Measurements from ENCODE around the gene TMC5.

Gene TMC5, protein sequence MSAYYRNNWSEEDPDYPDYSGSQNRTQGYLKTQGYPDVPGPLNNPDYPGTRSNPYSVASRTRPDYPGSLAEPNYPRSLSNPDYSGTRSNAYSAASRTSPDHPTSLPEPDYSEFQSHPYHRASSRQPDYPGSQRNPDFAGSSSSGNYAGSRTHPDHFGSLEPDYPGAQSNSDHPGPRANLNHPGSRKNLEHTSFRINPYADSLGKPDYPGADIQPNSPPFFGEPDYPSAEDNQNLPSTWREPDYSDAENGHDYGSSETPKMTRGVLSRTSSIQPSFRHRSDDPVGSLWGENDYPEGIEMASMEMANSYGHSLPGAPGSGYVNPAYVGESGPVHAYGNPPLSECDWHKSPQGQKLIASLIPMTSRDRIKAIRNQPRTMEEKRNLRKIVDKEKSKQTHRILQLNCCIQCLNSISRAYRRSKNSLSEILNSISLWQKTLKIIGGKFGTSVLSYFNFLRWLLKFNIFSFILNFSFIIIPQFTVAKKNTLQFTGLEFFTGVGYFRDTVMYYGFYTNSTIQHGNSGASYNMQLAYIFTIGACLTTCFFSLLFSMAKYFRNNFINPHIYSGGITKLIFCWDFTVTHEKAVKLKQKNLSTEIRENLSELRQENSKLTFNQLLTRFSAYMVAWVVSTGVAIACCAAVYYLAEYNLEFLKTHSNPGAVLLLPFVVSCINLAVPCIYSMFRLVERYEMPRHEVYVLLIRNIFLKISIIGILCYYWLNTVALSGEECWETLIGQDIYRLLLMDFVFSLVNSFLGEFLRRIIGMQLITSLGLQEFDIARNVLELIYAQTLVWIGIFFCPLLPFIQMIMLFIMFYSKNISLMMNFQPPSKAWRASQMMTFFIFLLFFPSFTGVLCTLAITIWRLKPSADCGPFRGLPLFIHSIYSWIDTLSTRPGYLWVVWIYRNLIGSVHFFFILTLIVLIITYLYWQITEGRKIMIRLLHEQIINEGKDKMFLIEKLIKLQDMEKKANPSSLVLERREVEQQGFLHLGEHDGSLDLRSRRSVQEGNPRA

DNA sequence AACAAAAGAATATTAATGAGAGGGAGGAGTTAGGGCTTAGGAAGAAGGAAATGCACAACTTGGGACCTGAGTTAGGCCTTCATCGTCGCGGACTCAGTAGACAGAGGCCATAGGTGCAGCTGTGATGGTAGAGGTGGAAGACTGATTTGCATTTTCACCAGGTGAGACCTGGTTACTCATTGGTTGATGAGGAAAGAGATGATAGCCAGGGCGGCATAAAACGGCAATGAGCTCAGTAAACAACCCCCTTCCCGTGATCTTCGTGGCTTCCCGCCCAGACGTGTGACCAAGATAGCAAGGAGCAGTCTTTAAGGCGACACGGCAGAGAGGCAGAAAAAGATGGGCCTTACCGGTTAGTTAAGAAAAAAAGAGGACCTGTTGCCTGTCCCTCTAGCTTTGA lies at the start of gene TMC5:
Gene TMC5, plus strand, starts transcription at position 244 of the 400 bp plus-strand sequence. CDS start 22,156 bp downstream, outside the sequence.
- TF ChIP-seq GATA3 (IDR thresholded peaks at IDR 0.05; ENCODE audit: low read depth, low read length), result no peak
- no peak for TF ChIP-seq GATA2 (IDR thresholded peaks at IDR 0.05; ENCODE audit: low read depth, low read length)

DNA sequence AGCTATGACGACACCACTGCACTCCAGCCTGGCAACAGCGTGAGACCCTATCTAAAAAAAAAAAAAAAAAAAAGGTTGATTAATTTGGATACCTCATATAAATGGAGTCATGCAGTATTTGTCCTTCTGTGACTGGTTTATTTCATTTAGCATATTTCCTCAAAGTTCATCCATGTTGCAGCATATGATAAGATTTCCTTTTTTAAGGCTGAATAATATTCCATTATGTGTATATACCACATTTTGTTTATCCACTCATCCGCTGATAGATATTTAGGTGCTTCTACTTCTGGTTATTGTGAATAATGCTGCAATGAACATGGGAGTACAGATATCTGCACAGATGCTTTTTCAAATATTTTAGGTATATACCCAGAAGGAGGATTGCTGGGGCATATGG lies 43.3 kb upstream of the TMC5 start:
- no peak for TF ChIP-seq GATA2 (IDR thresholded peaks at IDR 0.05; ENCODE audit: low read depth, low read length)
- TF ChIP-seq GATA3 (IDR thresholded peaks at IDR 0.05; ENCODE audit: low read depth, low read length), result no peak

DNA sequence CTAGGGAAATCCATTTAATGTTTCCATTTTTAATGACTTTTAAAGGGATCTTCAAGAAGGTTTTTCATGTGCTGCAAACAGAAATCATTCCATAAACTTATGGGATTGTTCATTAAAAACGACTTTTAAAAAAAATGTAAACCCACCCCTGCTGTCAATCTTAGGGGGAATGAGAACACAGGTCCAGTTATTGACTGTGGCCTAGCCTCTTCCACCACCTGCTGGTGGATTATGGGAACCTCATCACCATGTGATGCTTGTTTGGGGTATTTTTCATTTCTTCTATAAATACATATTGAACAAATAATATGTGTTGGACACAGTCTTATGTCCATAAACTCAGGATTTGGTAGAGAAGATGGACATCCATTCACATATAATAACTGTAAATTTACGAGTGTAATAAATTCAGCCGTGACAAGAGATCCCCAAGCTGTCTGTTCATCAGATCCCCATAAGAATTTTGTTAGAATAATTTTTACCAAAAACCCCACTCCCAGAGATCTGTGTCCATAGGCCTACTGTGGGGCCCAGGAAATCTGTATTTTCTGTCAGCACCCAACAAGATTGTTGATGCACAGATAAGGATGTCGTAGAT lies 42.0 kb upstream of the TMC5 start:
- no peak for TF ChIP-seq GATA3 (IDR thresholded peaks at IDR 0.05; ENCODE audit: low read depth, low read length)
- no peak for TF ChIP-seq GATA2 (IDR thresholded peaks at IDR 0.05; ENCODE audit: low read depth, low read length)

DNA sequence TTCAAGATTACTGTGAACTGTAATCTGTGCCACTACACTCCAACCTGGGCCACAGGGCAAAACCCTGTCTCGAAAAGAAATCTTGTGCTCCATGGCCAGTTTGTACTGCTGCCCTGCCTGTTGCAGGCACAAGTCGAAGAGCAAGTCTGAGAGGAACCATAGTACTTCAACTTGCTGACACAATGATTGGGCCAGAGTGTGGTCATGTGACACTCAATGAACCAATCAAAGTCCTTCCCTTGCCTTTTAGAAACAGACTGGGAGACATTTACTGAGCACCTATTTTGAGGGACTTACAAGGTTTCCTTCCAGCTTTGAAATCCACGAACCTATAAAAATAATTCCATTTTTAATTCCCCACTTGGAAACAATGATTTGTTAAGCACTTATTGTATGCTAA lies 39.8 kb upstream of the TMC5 start:
- no peak for TF ChIP-seq GATA3 (IDR thresholded peaks at IDR 0.05; ENCODE audit: low read depth, low read length)
- no peak for TF ChIP-seq GATA2 (IDR thresholded peaks at IDR 0.05; ENCODE audit: low read depth, low read length)

- TF ChIP-seq GATA2 (IDR thresholded peaks at IDR 0.05; ENCODE audit: low read depth, low read length) (no peak), GATA3 (IDR thresholded peaks at IDR 0.05; ENCODE audit: low read depth, low read length) (no peak)
Observed at GRCh38 chr16:19378511-19378910, 39.2 kb upstream of the TMC5 start.

DNA sequence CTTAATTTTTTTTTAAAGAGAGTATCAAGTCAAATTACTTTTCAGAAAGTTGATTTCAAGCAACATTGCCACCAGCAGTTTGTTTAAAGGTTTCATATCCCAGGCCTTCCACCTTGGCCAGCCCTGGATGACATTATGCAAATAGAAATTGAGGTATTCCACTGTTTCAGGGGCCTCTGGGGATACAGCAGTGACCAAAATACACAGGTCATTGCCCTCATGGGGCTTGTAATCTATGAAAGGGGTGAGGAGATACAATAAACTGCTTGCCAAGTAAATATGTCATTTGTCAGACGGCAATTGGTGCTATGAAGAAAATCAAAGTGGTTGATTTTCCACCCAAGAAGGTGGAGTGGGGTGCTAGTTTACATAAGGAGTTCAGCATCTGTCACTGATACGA lies 37.8 kb upstream of the TMC5 start:
- TF ChIP-seq GATA3 (IDR thresholded peaks at IDR 0.05; ENCODE audit: low read depth, low read length) (no peak), GATA2 (IDR thresholded peaks at IDR 0.05; ENCODE audit: low read depth, low read length) (no peak)

DNA sequence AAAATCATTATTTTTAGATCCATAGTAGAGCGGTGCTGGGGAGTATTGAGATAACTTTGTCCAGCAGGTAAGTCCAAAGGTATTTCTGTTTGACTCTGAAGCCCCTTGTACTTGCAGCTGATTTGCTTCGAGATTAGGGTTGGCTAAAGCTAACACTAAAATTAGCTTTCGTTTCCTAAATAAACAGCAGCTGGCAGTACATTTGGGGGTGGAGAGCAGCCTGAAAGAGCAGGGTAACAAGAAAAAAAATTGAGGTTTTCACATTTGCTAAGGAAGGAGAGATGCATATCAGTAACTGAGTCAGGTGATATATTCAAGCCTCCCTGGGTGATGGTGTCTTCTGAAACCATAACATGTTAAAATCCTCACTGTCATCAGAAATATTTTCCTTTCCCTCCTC lies 37.4 kb upstream of the TMC5 start:
- TF ChIP-seq GATA3 (IDR thresholded peaks at IDR 0.05; ENCODE audit: low read depth, low read length) (no peak), GATA2 (IDR thresholded peaks at IDR 0.05; ENCODE audit: low read depth, low read length) (no peak)

- TF ChIP-seq GATA2 (IDR thresholded peaks at IDR 0.05; ENCODE audit: low read depth, low read length) (0 out of 2 replicates have a peak, but pooled peaks have one; percentile 15), GATA3 (IDR thresholded peaks at IDR 0.05; ENCODE audit: low read depth, low read length) (no peak)
Observed at GRCh38 chr16:19382084-19382801, 35.4 kb upstream of the TMC5 start.

- no peak for TF ChIP-seq GATA3 (IDR thresholded peaks at IDR 0.05; ENCODE audit: low read depth, low read length)
- no peak for TF ChIP-seq GATA2 (IDR thresholded peaks at IDR 0.05; ENCODE audit: low read depth, low read length)
Observed at GRCh38 chr16:19382887-19383816, 34.5 kb upstream of the TMC5 start.

- TF ChIP-seq GATA2 (IDR thresholded peaks at IDR 0.05; ENCODE audit: low read depth, low read length) (no peak), GATA3 (IDR thresholded peaks at IDR 0.05; ENCODE audit: low read depth, low read length) (no peak)
Observed at GRCh38 chr16:19384656-19385055, 33.0 kb upstream of the TMC5 start.

DNA sequence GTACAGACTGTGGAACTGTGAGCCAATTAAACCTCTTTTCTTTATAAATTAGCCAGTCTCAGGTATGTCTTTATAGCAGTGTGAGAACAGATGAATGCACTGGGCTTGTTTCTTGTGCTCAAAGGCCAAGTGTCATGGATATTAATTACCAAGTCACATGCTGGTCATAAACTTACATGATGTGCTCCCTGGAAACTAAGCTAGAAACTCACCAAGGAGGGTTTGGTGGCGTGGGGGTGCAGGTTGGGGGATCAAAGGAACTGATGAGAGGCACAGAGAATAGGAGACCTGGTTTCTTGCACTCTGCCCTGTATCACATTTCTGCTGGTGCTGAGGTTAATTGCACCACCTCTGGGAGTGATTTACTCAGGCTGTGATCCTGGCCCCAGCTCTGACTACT lies 31.2 kb upstream of the TMC5 start:
- TF ChIP-seq GATA3 (IDR thresholded peaks at IDR 0.05; ENCODE audit: low read depth, low read length), result no peak
- no peak for TF ChIP-seq GATA2 (IDR thresholded peaks at IDR 0.05; ENCODE audit: low read depth, low read length)

GRCh38 chr16:19389246-19389645 lies 28.4 kb upstream of the TMC5 start:
- TF ChIP-seq GATA2 (IDR thresholded peaks at IDR 0.05; ENCODE audit: low read depth, low read length) (no peak), GATA3 (IDR thresholded peaks at IDR 0.05; ENCODE audit: low read depth, low read length) (no peak)

Data from SH-SY5Y (cell line).